ENCODE measurements around the gene KRTAP5-2.

KRTAP5-2 gene

GRCh38 chr11:1563697-1564534 is 34.2 kb downstream of the KRTAP5-2 start:
- Mint-ChIP-seq H3K9me3 (no peaks in the 10 kb centered on the region), H3K36me3 (ENCODE audit: low read depth) (no peaks in the 10 kb centered on the region), H3K4me3 (no peak overlapping the region), H3K27me3 (ENCODE audit: low read depth) (no peaks in the 10 kb centered on the region), H3K27ac (no peak overlapping the region), H3K4me1 (ENCODE audit: low read depth) (no peaks in the 10 kb centered on the region)
- DNase-seq (ENCODE audit: low spot score): no peak

GRCh38 chr11:1563149-1563638 is 34.9 kb downstream of the KRTAP5-2 start:
- H3K36me3 Mint-ChIP-seq (ENCODE audit: low read depth): no peaks in the 10 kb centered on the region
- H3K9me3 Mint-ChIP-seq: no peaks in the 10 kb centered on the region
- no peak for DNase-seq (ENCODE audit: low spot score)
- H3K4me3 Mint-ChIP-seq: no peak overlapping the region
- H3K4me1 Mint-ChIP-seq (ENCODE audit: low read depth): no peaks in the 10 kb centered on the region
- no peak overlapping the region for H3K27ac Mint-ChIP-seq
- no peaks in the 10 kb centered on the region for H3K27me3 Mint-ChIP-seq (ENCODE audit: low read depth)

GRCh38 chr11:1562469-1563148 is 35.5 kb downstream of the KRTAP5-2 start:
- Mint-ChIP-seq H3K27me3 (ENCODE audit: low read depth) (no peaks in the 10 kb centered on the region), H3K4me1 (ENCODE audit: low read depth) (no peaks in the 10 kb centered on the region), H3K9me3 (no peaks in the 10 kb centered on the region), H3K4me3 (no peak overlapping the region), H3K27ac (no peak overlapping the region), H3K36me3 (ENCODE audit: low read depth) (no peaks in the 10 kb centered on the region)
- DNase-seq (ENCODE audit: low spot score): no peak

- Mint-ChIP-seq H3K4me1 (ENCODE audit: low read depth) (no peaks in the 10 kb centered on the region), H3K27me3 (ENCODE audit: low read depth) (no peaks in the 10 kb centered on the region), H3K27ac (no peak overlapping the region), H3K9me3 (no peaks in the 10 kb centered on the region), H3K4me3 (no peak overlapping the region), H3K36me3 (ENCODE audit: low read depth) (no peaks in the 10 kb centered on the region)
- no peak for DNase-seq (ENCODE audit: low spot score)
Observed at GRCh38 chr11:1561955-1562354, 36.1 kb downstream of the KRTAP5-2 start.

- Mint-ChIP-seq H3K4me3 (no peak overlapping the region), H3K9me3 (no peaks in the 10 kb centered on the region), H3K4me1 (ENCODE audit: low read depth) (no peaks in the 10 kb centered on the region), H3K27me3 (ENCODE audit: low read depth) (no peaks in the 10 kb centered on the region), H3K27ac (no peak overlapping the region), H3K36me3 (ENCODE audit: low read depth) (no peaks in the 10 kb centered on the region)
- no peak for DNase-seq (ENCODE audit: low spot score)
Observed at GRCh38 chr11:1561266-1561665, 36.8 kb downstream of the KRTAP5-2 start.

- no peak overlapping the region for H3K27ac Mint-ChIP-seq
- no peaks in the 10 kb centered on the region for H3K27me3 Mint-ChIP-seq (ENCODE audit: low read depth)
- H3K4me3 Mint-ChIP-seq: no peak overlapping the region
- no peaks in the 10 kb centered on the region for H3K36me3 Mint-ChIP-seq (ENCODE audit: low read depth)
- no peaks in the 10 kb centered on the region for H3K4me1 Mint-ChIP-seq (ENCODE audit: low read depth)
- H3K9me3 Mint-ChIP-seq: no peaks in the 10 kb centered on the region
- DNase-seq (ENCODE audit: low spot score): no peak
Observed at GRCh38 chr11:1560649-1561251, 37.3 kb downstream of the KRTAP5-2 start.

GRCh38 chr11:1560002-1560648 is 38.0 kb downstream of the KRTAP5-2 start:
- H3K27ac Mint-ChIP-seq: no peak overlapping the region
- no peaks in the 10 kb centered on the region for H3K9me3 Mint-ChIP-seq
- H3K4me3 Mint-ChIP-seq: no peak overlapping the region
- DNase-seq (ENCODE audit: low spot score): no peak
- H3K27me3 Mint-ChIP-seq (ENCODE audit: low read depth): no peaks in the 10 kb centered on the region
- no peaks in the 10 kb centered on the region for H3K36me3 Mint-ChIP-seq (ENCODE audit: low read depth)
- H3K4me1 Mint-ChIP-seq (ENCODE audit: low read depth): no peaks in the 10 kb centered on the region

GRCh38 chr11:1559111-1559951 is 38.8 kb downstream of the KRTAP5-2 start:
- Mint-ChIP-seq H3K36me3 (ENCODE audit: low read depth) (no peaks in the 10 kb centered on the region), H3K4me1 (ENCODE audit: low read depth) (no peaks in the 10 kb centered on the region), H3K27me3 (ENCODE audit: low read depth) (no peaks in the 10 kb centered on the region), H3K4me3 (no peak overlapping the region), H3K27ac (no peak overlapping the region), H3K9me3 (no peaks in the 10 kb centered on the region)
- DNase-seq (ENCODE audit: low spot score): no peak

GRCh38 chr11:1558775-1559110 is 39.4 kb downstream of the KRTAP5-2 start:
- Mint-ChIP-seq H3K4me1 (ENCODE audit: low read depth) (no peaks in the 10 kb centered on the region), H3K4me3 (no peak overlapping the region), H3K27me3 (ENCODE audit: low read depth) (no peaks in the 10 kb centered on the region), H3K36me3 (ENCODE audit: low read depth) (no peaks in the 10 kb centered on the region), H3K27ac (no peak overlapping the region), H3K9me3 (no peaks in the 10 kb centered on the region)
- no peak for DNase-seq (ENCODE audit: low spot score)

GRCh38 chr11:1557904-1558774 is 40.0 kb downstream of the KRTAP5-2 start:
- Mint-ChIP-seq H3K27me3 (ENCODE audit: low read depth) (no peaks in the 10 kb centered on the region), H3K4me3 (no peak overlapping the region), H3K27ac (no peak overlapping the region), H3K4me1 (ENCODE audit: low read depth) (no peaks in the 10 kb centered on the region), H3K36me3 (ENCODE audit: low read depth) (no peaks in the 10 kb centered on the region), H3K9me3 (no peaks in the 10 kb centered on the region)
- DNase-seq (ENCODE audit: low spot score): no peak

- no peak overlapping the region for H3K27ac Mint-ChIP-seq
- no peak overlapping the region for H3K4me3 Mint-ChIP-seq
- no peak for DNase-seq (ENCODE audit: low spot score)
- H3K4me1 Mint-ChIP-seq (ENCODE audit: low read depth): no peaks in the 10 kb centered on the region
- no peaks in the 10 kb centered on the region for H3K27me3 Mint-ChIP-seq (ENCODE audit: low read depth)
- H3K36me3 Mint-ChIP-seq (ENCODE audit: low read depth): no peaks in the 10 kb centered on the region
- H3K9me3 Mint-ChIP-seq: no peaks in the 10 kb centered on the region
Observed at GRCh38 chr11:1557051-1557884, 40.8 kb downstream of the KRTAP5-2 start.

- Mint-ChIP-seq H3K27me3 (ENCODE audit: low read depth) (no peaks in the 10 kb centered on the region), H3K9me3 (no peaks in the 10 kb centered on the region), H3K4me3 (no peak overlapping the region), H3K36me3 (ENCODE audit: low read depth) (no peaks in the 10 kb centered on the region), H3K27ac (no peak overlapping the region), H3K4me1 (ENCODE audit: low read depth) (no peaks in the 10 kb centered on the region)
- no peak for DNase-seq (ENCODE audit: low spot score)
Observed at GRCh38 chr11:1556278-1556902, 41.7 kb downstream of the KRTAP5-2 start.

Measured in T-helper 2 cell treated with Interferon-gamma antibody and Interleukin-4, amounts not matched to agents 5 μg/mL and 100 μg/mL, for 36 hours (primary cell).